Keratinocyte (primary cell): ENCODE results near the gene ITGA6. TPM values are rescaled to one million over a fixed set of nuclear protein-coding genes. Genes with fewer than 3 reads are reported as not detected.

ENCODE experiments used
- DNase-seq: peaks from one replicate; pipeline ENCODE4 v3.0.0-alpha.2; 2011; ENCODE audit warnings: low read depth, missing footprints, low spot score
- FAIRE-seq: peaks from 2 replicates; lab custom pipeline; 2011; peaks lifted over from hg19 to GRCh38; lab: Jason Lieb, UNC
- H2AFZ ChIP-seq: 2 replicates; pipeline ENCODE4 v1.6.0; 2012; ENCODE audit warnings: low read length, control low read depth, inconsistent platforms; ENCODE audit not compliant: control insufficient read depth
- H3K27ac ChIP-seq: 2 replicates; pipeline ENCODE4 v1.5.1; 2011; ENCODE audit warnings: low read length; ENCODE audit not compliant: control insufficient read depth, insufficient read depth
- H3K27me3 ChIP-seq: 3 replicates; pipeline ENCODE4 v1.6.0; 2011; ENCODE audit warnings: low read length; ENCODE audit not compliant: control insufficient read depth, insufficient read depth; ENCODE audit errors: extremely low read depth
- H3K36me3 ChIP-seq, 2 experiments: 2 replicates in 1 of 2; 3 replicates in 1 of 2; pipeline ENCODE4 v1.5.1; 2011; ENCODE audit warnings: low read length in 2 of 2, mild to moderate bottlenecking in 1 of 2; ENCODE audit not compliant: control insufficient read depth in 2 of 2, insufficient read depth in 2 of 2; ENCODE audit errors: extremely low read depth in 1 of 2
- H3K4me1 ChIP-seq: 3 replicates; pipeline ENCODE4 v1.5.1; 2011; ENCODE audit warnings: low read length; ENCODE audit not compliant: control insufficient read depth, insufficient read depth; ENCODE audit errors: extremely low read depth
- H3K4me2 ChIP-seq: 3 replicates; pipeline ENCODE4 v1.6.0; 2011; ENCODE audit warnings: low read depth, low read length; ENCODE audit not compliant: control insufficient read depth, insufficient read depth; ENCODE audit errors: extremely low read depth
- H3K4me3 ChIP-seq, 3 experiments: fragments of 200-600 bp in 1 of 3; sonication (generic) in 1 of 3; 2 replicates in 2 of 3; 3 replicates in 1 of 3; pipeline ENCODE4 v1.5.1; 2011 to 2016; ENCODE audit warnings: low read length in 3 of 3, mild to moderate bottlenecking in 3 of 3, control low read depth in 2 of 3, inconsistent platforms in 1 of 3, low read depth in 1 of 3, mixed read lengths in 1 of 3, mixed run types in 1 of 3, moderate library complexity in 1 of 3; ENCODE audit not compliant: control insufficient read depth in 2 of 3, insufficient read depth in 2 of 3; ENCODE audit errors: extremely low read depth in 1 of 3
- H3K79me2 ChIP-seq: 2 replicates; pipeline ENCODE4 v1.6.0; 2012; ENCODE audit warnings: low read length; ENCODE audit not compliant: control insufficient read depth, insufficient read depth
- H3K9ac ChIP-seq: 3 replicates; pipeline ENCODE4 v1.6.0; 2011; ENCODE audit warnings: low read length; ENCODE audit not compliant: control insufficient read depth, insufficient read depth; ENCODE audit errors: extremely low read depth
- H3K9me1 ChIP-seq: 3 replicates; pipeline ENCODE4 v1.6.0; 2011; ENCODE audit warnings: low read length; ENCODE audit not compliant: control insufficient read depth, insufficient read depth; ENCODE audit errors: extremely low read depth
- H3K9me3 ChIP-seq: 2 replicates; pipeline ENCODE4 v1.5.1; 2012; ENCODE audit warnings: low read depth, low read length; ENCODE audit not compliant: control insufficient read depth
- H4K20me1 ChIP-seq: 3 replicates; pipeline ENCODE4 v1.6.0; 2011; ENCODE audit warnings: low read length; ENCODE audit not compliant: control insufficient read depth, insufficient read depth; ENCODE audit errors: extremely low read depth
- EZH2 ChIP-seq: IDR thresholded peaks from one replicate; pipeline ENCODE4 v1.6.1; 2012; ENCODE audit warnings: inconsistent platforms, mild to moderate bottlenecking, low read length, moderate library complexity
- dilution Hi-C: fragments of 300-500 bp; cut with MboI; formaldehyde crosslinking; loops from one replicate; pipeline ENCODE4 v1.7.0; 2020; ENCODE audit warnings: low sequenced_read_pairs; ENCODE audit not compliant: extremely low pct_ligation_motif_present
- polyA plus RNA-seq, 5 experiments: library from polyadenylated mRNA; depleted of rRNA in 3 of 5; stranded (reverse) in 3 of 5; stranded (forward) in 1 of 5; unstranded in 1 of 5; fragments of >200 nt; gene quantifications; 1 replicate in 1 of 5; 2 replicates in 3 of 5; 3 replicates in 1 of 5; pipeline versions ENCODE4 v1.2.1 to v1.2.3, GENCODE V29; 2011 to 2012; ENCODE audit warnings: missing spikeins in 2 of 5, low read depth in 1 of 5, low replicate concordance in 1 of 5
- TF ChIP-seq, protein P1 (sequence below), 3 experiments: IDR thresholded peaks in 1 of 3; conservative IDR thresholded peaks in 1 of 3; optimal IDR thresholded peaks in 1 of 3; 2 replicates in 2 of 3; 3 replicates in 1 of 3; pipeline versions ENCODE3 to v1.5.1; 2011; ENCODE audit warnings: low read length in 3 of 3, mild to moderate bottlenecking in 3 of 3, moderate library complexity in 2 of 3, control low read depth in 1 of 3, inconsistent platforms in 1 of 3; ENCODE audit not compliant: insufficient read depth in 2 of 3; ENCODE audit errors: extremely low read depth in 1 of 3

ITGA6 gene
- polyA plus RNA-seq, 1 donor (not counting 4 experiments of a cell fraction or from before 2014, with no cell fraction given): 441 TPM

DNA sequence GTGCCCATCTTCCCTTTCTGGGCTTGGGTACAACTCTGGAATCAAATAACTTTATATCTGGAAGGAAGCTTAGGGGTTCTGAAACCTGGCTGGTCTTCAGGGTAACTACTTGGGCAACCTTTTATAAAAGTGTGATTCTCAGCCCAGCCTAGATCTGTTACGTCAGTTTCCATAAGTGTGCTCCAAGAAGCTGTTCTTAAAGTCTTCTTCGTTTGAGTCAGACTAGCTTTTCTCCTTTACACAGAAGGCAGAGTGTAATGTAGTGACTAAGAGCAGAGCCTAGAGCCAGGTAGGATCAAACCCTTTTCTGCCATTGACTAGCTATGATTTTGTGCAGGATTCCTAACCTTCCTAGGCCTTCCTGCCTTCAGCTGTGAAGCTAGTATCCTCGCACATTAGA is 5.8 kb downstream of the ITGA6 start:
- DNase-seq (no peak), FAIRE-seq (peak; percentile 39)
- no peaks in the 10 kb centered on the region for H3K27me3 ChIP-seq
- peaks cover 71% of the 10 kb centered on the region for H3K4me1 ChIP-seq
- peaks cover 98% of the 10 kb centered on the region for H3K79me2 ChIP-seq
- H3K4me3 ChIP-seq: no peak overlapping the region
- no peak overlapping the region for H3K9ac ChIP-seq
- peaks cover 2% of the 10 kb centered on the region for H3K9me1 ChIP-seq
- peaks cover 23% of the 10 kb centered on the region for H4K20me1 ChIP-seq
- H3K4me2 ChIP-seq: peak overlapping the region; percentile 89
- peaks cover 4 to 51% of the 10 kb centered on the region in 2 experiments for H3K36me3 ChIP-seq
- no peaks in the 10 kb centered on the region for H3K9me3 ChIP-seq
- no peak overlapping the region for H2AFZ ChIP-seq
- TF ChIP-seq, protein P1, sequence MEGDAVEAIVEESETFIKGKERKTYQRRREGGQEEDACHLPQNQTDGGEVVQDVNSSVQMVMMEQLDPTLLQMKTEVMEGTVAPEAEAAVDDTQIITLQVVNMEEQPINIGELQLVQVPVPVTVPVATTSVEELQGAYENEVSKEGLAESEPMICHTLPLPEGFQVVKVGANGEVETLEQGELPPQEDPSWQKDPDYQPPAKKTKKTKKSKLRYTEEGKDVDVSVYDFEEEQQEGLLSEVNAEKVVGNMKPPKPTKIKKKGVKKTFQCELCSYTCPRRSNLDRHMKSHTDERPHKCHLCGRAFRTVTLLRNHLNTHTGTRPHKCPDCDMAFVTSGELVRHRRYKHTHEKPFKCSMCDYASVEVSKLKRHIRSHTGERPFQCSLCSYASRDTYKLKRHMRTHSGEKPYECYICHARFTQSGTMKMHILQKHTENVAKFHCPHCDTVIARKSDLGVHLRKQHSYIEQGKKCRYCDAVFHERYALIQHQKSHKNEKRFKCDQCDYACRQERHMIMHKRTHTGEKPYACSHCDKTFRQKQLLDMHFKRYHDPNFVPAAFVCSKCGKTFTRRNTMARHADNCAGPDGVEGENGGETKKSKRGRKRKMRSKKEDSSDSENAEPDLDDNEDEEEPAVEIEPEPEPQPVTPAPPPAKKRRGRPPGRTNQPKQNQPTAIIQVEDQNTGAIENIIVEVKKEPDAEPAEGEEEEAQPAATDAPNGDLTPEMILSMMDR (optimal IDR thresholded peaks at IDR 0.05 in 1 of 3, IDR thresholded peaks at IDR 0.05 in 1 of 3, conservative IDR thresholded peaks at IDR 0.05 in 1 of 3; ENCODE audit: extremely low read depth in 1 of 3, insufficient read depth in 2 of 3, low read length in 3 of 3): no peak
- TF ChIP-seq EZH2: no peak
- dilution Hi-C loops: no loop called here
- peak overlapping the region; percentile 78 for H3K27ac ChIP-seq

DNA sequence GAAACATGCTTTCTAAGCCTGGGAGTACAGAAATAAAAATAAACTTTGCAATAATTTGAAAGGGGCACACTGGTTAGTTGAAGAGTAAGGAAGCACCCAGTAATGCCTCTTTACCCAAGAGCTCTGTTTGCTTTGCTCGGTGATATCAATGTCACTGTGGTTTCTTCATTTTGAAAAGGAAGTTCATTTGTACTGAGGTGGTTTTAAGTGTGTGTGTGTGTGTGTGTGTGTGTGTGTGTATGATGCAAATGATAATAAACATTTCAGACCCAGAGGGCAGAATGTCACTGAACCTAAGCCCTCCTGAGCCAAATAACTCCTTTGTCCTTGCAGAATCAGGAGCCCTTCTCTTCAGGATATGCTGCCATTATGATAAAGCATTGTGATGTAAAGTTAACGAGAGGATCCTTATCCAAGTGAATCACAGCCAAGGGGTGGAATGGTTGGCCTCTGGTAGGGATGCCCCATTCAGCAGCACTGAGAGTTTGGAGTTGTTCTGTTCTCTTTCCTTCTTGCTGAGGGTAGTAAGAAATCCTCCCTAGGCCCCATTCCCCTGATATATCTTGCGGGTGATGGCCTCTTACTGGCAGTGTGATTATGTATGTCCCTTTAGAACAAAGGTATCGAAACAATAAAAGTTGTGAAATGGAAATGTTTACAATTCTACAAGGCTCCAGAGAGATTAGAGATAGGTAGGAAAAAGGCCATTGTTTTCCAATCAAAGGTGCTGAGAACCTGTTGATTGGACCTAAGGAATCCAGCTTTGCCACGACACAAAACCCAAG is 7.6 kb downstream of the ITGA6 start:
- Histone ChIP-seq H3K79me2 (peaks cover 97% of the 10 kb centered on the region), H4K20me1 (peaks cover 20% of the 10 kb centered on the region), H3K36me3 (peaks cover 6 to 56% of the 10 kb centered on the region in 2 experiments), H3K27me3 (no peaks in the 10 kb centered on the region), H3K9ac (no peak overlapping the region), H3K27ac (peak overlapping the region; percentile 99), H2AFZ (no peak overlapping the region), H3K9me3 (no peaks in the 10 kb centered on the region), H3K4me3 (no peak overlapping the region), H3K4me1 (peaks cover 90% of the 10 kb centered on the region), H3K4me2 (peak overlapping the region; percentile 89), H3K9me1 (peaks cover 2% of the 10 kb centered on the region)
- FAIRE-seq: no peak
- dilution Hi-C loops: no loop called here
- no peak for DNase-seq
- no peak for TF ChIP-seq EZH2
- TF ChIP-seq, protein P1 (optimal IDR thresholded peaks at IDR 0.05 in 1 of 3, IDR thresholded peaks at IDR 0.05 in 1 of 3, conservative IDR thresholded peaks at IDR 0.05 in 1 of 3; ENCODE audit: extremely low read depth in 1 of 3, insufficient read depth in 2 of 3, low read length in 3 of 3): no peak
